Stomach (tissue), 4 donors: ENCODE data around the gene GCNT2.

Experiments
- CTCF ChIP-seq, 7 experiments: fragments of 450-650 bp in 4 of 7; fragments of 200-600 bp in 3 of 7; sonication (generic) in 3 of 7; IDR thresholded peaks; one replicate each; pipeline ENCODE4 v1.5.1; 2016 to 2019; ENCODE audit warnings: antibody characterized with exemption in 7 of 7, control low read depth in 2 of 7, mild to moderate bottlenecking in 1 of 7
- EP300 ChIP-seq: sonication (generic); formaldehyde crosslinking; IDR thresholded peaks from one replicate; pipeline ENCODE4 v1.6.1; 2017; ENCODE audit warnings: antibody characterized with exemption
- POLR2A ChIP-seq, 4 donors: fragments of 450-650 bp; IDR thresholded peaks; one replicate each; pipeline ENCODE4 v1.6.1; 2016; ENCODE audit warnings: antibody characterized with exemption in 4 of 4, control low read depth in 2 of 4, mild to moderate bottlenecking in 1 of 4, moderate library complexity in 1 of 4
- POLR2AphosphoS5 ChIP-seq, 3 donors: sonication (generic); formaldehyde crosslinking; IDR thresholded peaks; one replicate each; pipeline ENCODE4 v1.6.1; 2016; ENCODE audit warnings: antibody characterized with exemption in 3 of 3

- TF ChIP-seq CTCF (IDR thresholded peaks at IDR 0.05) (no peak), POLR2AphosphoS5 (IDR thresholded peaks at IDR 0.05) (peak in 1 of 3 donors; percentile 51), POLR2A (IDR thresholded peaks at IDR 0.05) (no peak), EP300 (no peak)
Observed at GRCh38 chr6:10547809-10548208, 26.7 kb downstream of the GCNT2 start.
